Measurements from ENCODE around the gene TBL3. TPM values are rescaled to one million over a fixed set of nuclear protein-coding genes. Genes with fewer than 3 reads are reported as not detected.

The TBL3 gene
- total and polyA plus RNA-seq, 2 of the 8 experiments (the other 6 are each of a cell fraction or from before 2014, with no cell fraction given) = 65.8 to 137 TPM

GRCh38 chr16:1980770-1981087, 8.9 kb downstream of the TBL3 start:
- peak overlapping the region in 3 of 4 experiments; percentile 31 to 61 (median 38); a peak in 4 of 8 replicates for H3K4me3 ChIP-seq (ENCODE audit: extremely low read depth in 1 of 4, insufficient read depth in 2 of 4, low read depth in 3 of 4, low read length in 4 of 4)
- no peak overlapping the region for H3K4ac ChIP-seq (replicated peaks; ENCODE audit: insufficient read length, low read depth, low read length)
- no peak for FAIRE-seq
- H3K23ac ChIP-seq (ENCODE audit: insufficient read length) = no peak overlapping the region
- no peak overlapping the region for H2BK15ac ChIP-seq (ENCODE audit: low read length)
- H2AK5ac ChIP-seq (ENCODE audit: low read depth, low read length) = no peak overlapping the region
- H3K18ac ChIP-seq (ENCODE audit: extremely low read depth, low read length) = no peak overlapping the region; the same call in 1 of the 2 replicates
- no peak for TF ChIP-seq SP4 (IDR thresholded peaks at IDR 0.05; ENCODE audit: low read length)
- no peak for TF ChIP-seq CBX8 (IDR thresholded peaks at IDR 0.05; ENCODE audit: borderline replicate concordance, low read depth, low read length)
- no peak for TF ChIP-seq CHD2 (IDR thresholded peaks at IDR 0.05; ENCODE audit: low read length)
- no peak overlapping the region for H2AFZ ChIP-seq (ENCODE audit: low read length)
- H3K9me3 ChIP-seq (ENCODE audit: insufficient read depth in 2 of 2, low read depth in 1 of 2, low read length in 1 of 2) = no peaks in the 10 kb centered on the region
- no peak overlapping the region for H2BK5ac ChIP-seq (ENCODE audit: low read depth, low read length)
- H3K4me1 ChIP-seq (replicated peaks in 1 of 4; ENCODE audit: control insufficient read depth in 3 of 4, insufficient read depth in 4 of 4, low read length in 3 of 4) = peaks cover 3 to 38% (median 27%) of the 10 kb centered on the region in 4 experiments
- no peak overlapping the region for H4K5ac ChIP-seq (ENCODE audit: insufficient read length, low read depth, low read length)
- H4K8ac ChIP-seq (ENCODE audit: extremely low read depth, insufficient read depth, low read length) = peak overlapping the region; percentile 12; the same call in 1 of the 2 replicates
- peaks cover 0 to 9% of the 10 kb centered on the region in 2 experiments; a peak in 1 of 4 replicates for H3K79me2 ChIP-seq (ENCODE audit: control insufficient read depth in 1 of 2, insufficient read depth in 2 of 2, low read length in 2 of 2)
- POLR2A ChIA-PET (ENCODE audit: partially characterized antibody) = interaction anchor here (1.0 to 28.2 kb wide), 11 partner anchors 10 to 198 kb away, joined by 3 to 736 read pairs (median 4); partner anchors contain the start of genes NDUFB10, NUBP2, RAB26 and RNF151
- no peak overlapping the region for H2BK20ac ChIP-seq (ENCODE audit: low read length)
- H3K23me2 ChIP-seq (ENCODE audit: low read depth, low read length) = peaks cover 26% of the 10 kb centered on the region
- no peak overlapping the region for H4K91ac ChIP-seq (replicated peaks; ENCODE audit: insufficient read length, low read length)
- H3K36me3 ChIP-seq (ENCODE audit: control insufficient read depth in 2 of 4, insufficient read depth in 4 of 4, low read length in 3 of 4) = peaks cover 6 to 20% (median 12%) of the 10 kb centered on the region in 4 experiments; a peak in 7 of 8 replicates
- H3K14ac ChIP-seq (ENCODE audit: insufficient read length) = no peak overlapping the region
- H3K4me2 ChIP-seq (ENCODE audit: insufficient read depth in 1 of 2, low read depth in 2 of 2, low read length in 2 of 2) = peak overlapping the region; percentile 87 to 91
- no peak overlapping the region for H2BK12ac ChIP-seq (ENCODE audit: low read depth, low read length)
- H4K20me1 ChIP-seq (replicated peaks in 1 of 2; ENCODE audit: control insufficient read depth in 1 of 2, insufficient read depth in 2 of 2, low read length in 2 of 2) = peaks cover under 1 to 13% of the 10 kb centered on the region in 2 experiments
- 63% methylated on average over 16 of the region's 16 CpGs; no CpG with 5 or more reads in 1 of the 2 experiments for WGBS, 2 experiments (ENCODE audit: extremely low coverage in 1 of 2, insufficient coverage in 1 of 2, insufficient read length in 1 of 2, insufficient replicate concordance in 2 of 2, low coverage in 1 of 2, low lambda C conversion rate in 2 of 2, missing lambda C conversion rate in 1 of 2)
- H3K9ac ChIP-seq (replicated peaks in 1 of 4; ENCODE audit: extremely low read depth in 1 of 4, low read depth in 3 of 4, low read length in 3 of 4) = no peak overlapping the region
- CTCF ChIA-PET (ENCODE audit: partially characterized antibody) = interaction anchor here (0.6 to 3.1 kb wide), 5 partner anchors 13 to 197 kb away, joined by 3 to 8 read pairs (median 3); partner anchors contain the start of gene RPS2
- peaks cover 8 to 40% (median 39%) of the 10 kb centered on the region in 4 experiments; a peak in 6 of 7 replicates for H3K27me3 ChIP-seq (replicated peaks in 1 of 4; ENCODE audit: control insufficient read depth in 3 of 4, extremely low read depth in 1 of 4, insufficient read depth in 3 of 4, low read length in 3 of 4)
- no peaks in the 10 kb centered on the region for H3K79me1 ChIP-seq (ENCODE audit: low read depth, low read length)
- no peak overlapping the region for H3K56ac ChIP-seq (replicated peaks; ENCODE audit: insufficient read length, low read depth, low read length)
- no peak overlapping the region for H2BK120ac ChIP-seq (replicated peaks; ENCODE audit: low read depth, low read length)
- no peak for DNase-seq (ENCODE audit: low read depth in 1 of 2, low spot score in 2 of 2)
- H3K27ac ChIP-seq (ENCODE audit: low read depth, low read length) = no peak overlapping the region

Data from H1 (cell line).